Type B pancreatic cell (in vitro differentiated cells): ENCODE measurements around the gene GPR63. TPM values are rescaled to one million over a fixed set of nuclear protein-coding genes. Genes with fewer than 3 reads are reported as not detected.

ENCODE experiments used
- DNase-seq: peaks from one replicate; pipeline ENCODE4 v3.0.0; 2021; ENCODE audit warnings: mixed read lengths; ENCODE audit not compliant: unreplicated experiment; ENCODE audit errors: extremely low spot score
- H3K27ac Mint-ChIP-seq: 2 replicates; pipeline ENCODE4 v1.8.0; 2021; ENCODE audit warnings: mild to moderate bottlenecking, mixed read lengths
- H3K27me3 Mint-ChIP-seq: 2 replicates; pipeline ENCODE4 v1.8.0; 2021; ENCODE audit warnings: mixed read lengths
- H3K36me3 Mint-ChIP-seq: 2 replicates; pipeline ENCODE4 v1.8.0; 2021; ENCODE audit warnings: mixed read lengths
- H3K4me1 Mint-ChIP-seq: one replicate; pipeline ENCODE4 v1.8.0; 2021; ENCODE audit warnings: mixed read lengths; ENCODE audit not compliant: unreplicated experiment
- H3K4me3 Mint-ChIP-seq: 2 replicates; pipeline ENCODE4 v1.8.0; 2021; ENCODE audit warnings: mild to moderate bottlenecking, mixed read lengths
- H3K9me3 Mint-ChIP-seq: 2 replicates; pipeline ENCODE4 v1.8.0; 2021; ENCODE audit warnings: mixed read lengths
- CTCF ChIP-seq: fragments of 200-600 bp; sonication (generic); conservative IDR thresholded peaks from 2 replicates; pipeline ENCODE4 v1.5.0; 2021; ENCODE audit warnings: antibody characterized with exemption, mild to moderate bottlenecking
- total RNA-seq: library from RNA; stranded (reverse); gene quantifications from 2 replicates; pipeline ENCODE4 v1.2.1, GENCODE V29; 2021; ENCODE audit warnings: low replicate concordance

GPR63 gene
- total RNA-seq, 1 donor from 2014 or later, result 4.0 TPM

GRCh38 chr6:96865055-96865405, 27.8 kb upstream of the GPR63 start:
- Mint-ChIP-seq H3K9me3 (no peaks in the 10 kb centered on the region), H3K36me3 (no peaks in the 10 kb centered on the region), H3K27me3 (no peaks in the 10 kb centered on the region), H3K4me1 (no peaks in the 10 kb centered on the region), H3K4me3 (no peak overlapping the region), H3K27ac (no peak overlapping the region)
- TF ChIP-seq CTCF, result no peak
- DNase-seq, result no peak

DNA sequence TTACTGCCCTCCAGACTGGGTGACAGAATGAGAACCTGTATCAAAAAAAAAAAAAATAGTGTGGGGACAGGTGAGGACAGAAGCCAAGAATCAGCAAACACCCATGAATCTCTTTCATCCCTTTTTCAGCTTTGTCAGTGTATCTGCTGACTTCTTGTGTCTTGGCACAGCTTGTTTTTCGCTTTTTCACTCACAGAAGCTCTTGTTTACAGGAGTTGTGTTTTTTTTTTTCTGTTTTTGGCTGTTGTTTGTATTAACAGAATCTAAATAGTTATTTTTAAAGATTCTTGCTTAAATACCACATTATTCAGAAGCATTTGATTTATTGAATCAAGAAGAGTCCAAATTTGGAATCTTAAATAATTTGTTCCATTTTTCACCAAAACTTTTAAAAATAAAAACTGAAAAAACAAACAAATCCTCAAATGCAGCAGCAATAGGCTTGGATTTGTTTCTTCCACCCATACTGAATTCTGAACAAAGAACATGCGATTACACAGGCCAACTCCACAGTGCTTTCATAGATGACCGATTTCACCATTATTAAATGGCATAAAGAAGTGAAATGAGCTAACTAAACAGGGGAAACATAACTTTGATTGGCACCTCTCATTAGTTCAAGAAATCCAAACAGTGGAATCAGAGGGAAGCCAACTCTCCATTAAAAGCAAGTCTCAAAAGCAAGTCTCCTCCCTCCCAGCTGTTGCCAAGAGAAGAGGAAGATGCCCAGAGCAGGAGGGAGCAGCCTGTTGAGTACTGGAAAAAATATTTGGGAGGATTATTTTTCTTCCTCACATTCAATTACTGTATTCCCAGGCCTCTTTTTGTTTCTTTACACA, 27.2 kb upstream of the GPR63 start:
- Mint-ChIP-seq H3K4me3 (no peak overlapping the region), H3K4me1 (no peaks in the 10 kb centered on the region), H3K9me3 (no peaks in the 10 kb centered on the region), H3K27ac (no peak overlapping the region), H3K27me3 (no peaks in the 10 kb centered on the region), H3K36me3 (no peaks in the 10 kb centered on the region)
- TF ChIP-seq CTCF, result no peak
- DNase-seq, result no peak

DNA sequence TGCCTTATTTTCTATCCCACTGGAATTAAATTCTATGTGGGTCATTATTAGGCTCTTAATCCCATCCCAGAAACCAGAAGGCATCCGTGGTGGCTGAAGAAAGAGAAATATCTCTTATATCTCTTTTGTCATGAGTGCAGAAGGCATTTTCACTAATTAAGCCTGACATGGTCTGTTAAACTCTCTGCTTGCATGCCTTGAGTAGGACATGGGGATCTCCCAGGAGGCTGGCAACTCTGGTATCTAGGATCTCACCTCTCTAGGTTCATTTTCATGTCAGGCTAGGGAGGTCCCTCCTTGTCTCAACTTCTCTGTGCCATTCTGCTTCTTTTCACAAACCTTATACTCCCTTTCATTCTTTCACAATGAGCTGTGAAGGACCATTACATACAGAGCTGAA, 25.3 kb upstream of the GPR63 start:
- Mint-ChIP-seq H3K27me3 (no peaks in the 10 kb centered on the region), H3K36me3 (no peaks in the 10 kb centered on the region), H3K4me3 (no peak overlapping the region), H3K4me1 (no peaks in the 10 kb centered on the region), H3K27ac (no peak overlapping the region), H3K9me3 (no peaks in the 10 kb centered on the region)
- TF ChIP-seq CTCF, result no peak
- DNase-seq, result no peak

DNA sequence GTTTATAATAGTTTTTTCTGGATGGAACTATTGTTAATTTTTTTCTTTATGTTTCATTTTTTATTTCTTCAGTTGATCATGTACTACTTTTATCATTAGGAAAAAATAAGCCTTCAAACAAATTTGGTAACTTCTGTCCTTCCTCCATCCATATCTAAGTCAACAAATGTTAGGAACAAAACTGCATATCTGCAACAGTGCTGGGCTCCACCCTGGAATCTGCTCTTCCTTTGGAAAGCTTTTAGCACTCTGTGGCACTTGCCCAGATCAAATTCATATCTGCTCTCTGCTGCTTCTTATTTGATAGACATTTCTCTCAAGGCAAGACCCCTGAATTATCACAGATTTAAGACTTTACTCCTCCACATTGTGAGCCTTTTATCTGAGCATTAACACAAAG, 24.3 kb upstream of the GPR63 start:
- Mint-ChIP-seq H3K4me3 (no peak overlapping the region), H3K27ac (no peak overlapping the region), H3K36me3 (no peaks in the 10 kb centered on the region), H3K4me1 (no peaks in the 10 kb centered on the region), H3K27me3 (peaks cover 3% of the 10 kb centered on the region), H3K9me3 (no peaks in the 10 kb centered on the region)
- no peak for DNase-seq
- TF ChIP-seq CTCF, result no peak

DNA sequence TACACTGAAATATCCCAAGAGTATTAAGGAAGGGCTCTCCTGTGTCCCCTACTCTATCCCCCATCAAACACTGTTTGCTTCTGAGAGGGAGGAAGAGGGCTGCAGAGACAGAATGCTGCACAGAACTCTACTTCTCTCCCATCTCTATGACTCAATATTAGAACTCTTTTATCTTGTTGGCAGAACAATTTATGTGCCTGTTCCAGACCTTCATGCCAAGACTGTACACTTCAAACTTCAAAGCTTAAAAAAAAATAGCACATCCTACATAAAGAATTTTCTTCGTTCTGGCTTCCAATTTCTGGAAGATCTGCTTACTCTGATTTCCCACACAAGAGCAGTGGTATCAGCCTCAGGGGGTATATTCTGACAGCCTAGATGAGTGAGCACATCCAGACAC, 19.6 kb upstream of the GPR63 start:
- H3K9me3 Mint-ChIP-seq, result no peaks in the 10 kb centered on the region
- no peak for DNase-seq
- no peak overlapping the region for H3K27ac Mint-ChIP-seq
- H3K4me1 Mint-ChIP-seq, result no peaks in the 10 kb centered on the region
- no peak for TF ChIP-seq CTCF
- no peak overlapping the region for H3K4me3 Mint-ChIP-seq
- H3K27me3 Mint-ChIP-seq, result peaks cover 3% of the 10 kb centered on the region
- no peaks in the 10 kb centered on the region for H3K36me3 Mint-ChIP-seq
